NB4 (cell line): ENCODE data around the gene SMAD7.

Experiments used
- DNase-seq: peaks from one replicate; pipeline ENCODE4 v3.0.0; 2010; ENCODE audit warnings: low read depth
- H3K4me3 ChIP-seq: one replicate; pipeline ENCODE4 v1.5.1; 2011; ENCODE audit warnings: mild to moderate bottlenecking, low read depth, low read length, moderate library complexity
- MYC ChIP-seq: IDR thresholded peaks from 2 replicates; pipeline ENCODE4 v1.6.1; 2011; ENCODE audit warnings: low read depth, low read length
- POLR2A ChIP-seq: IDR thresholded peaks from 2 replicates; pipeline ENCODE4 v1.6.1; 2011; ENCODE audit warnings: mild to moderate bottlenecking; ENCODE audit not compliant: insufficient read length; ENCODE audit errors: extremely low read depth
- TF ChIP-seq, protein P1 (sequence below): IDR thresholded peaks from 2 replicates; pipeline ENCODE4 v1.6.1; 2011; ENCODE audit warnings: low read depth, low read length
- TF ChIP-seq, protein P2 (sequence below): IDR thresholded peaks from one replicate; pipeline ENCODE4 v1.5.1; 2012; ENCODE audit warnings: low read depth, low read length

The SMAD7 gene

DNA sequence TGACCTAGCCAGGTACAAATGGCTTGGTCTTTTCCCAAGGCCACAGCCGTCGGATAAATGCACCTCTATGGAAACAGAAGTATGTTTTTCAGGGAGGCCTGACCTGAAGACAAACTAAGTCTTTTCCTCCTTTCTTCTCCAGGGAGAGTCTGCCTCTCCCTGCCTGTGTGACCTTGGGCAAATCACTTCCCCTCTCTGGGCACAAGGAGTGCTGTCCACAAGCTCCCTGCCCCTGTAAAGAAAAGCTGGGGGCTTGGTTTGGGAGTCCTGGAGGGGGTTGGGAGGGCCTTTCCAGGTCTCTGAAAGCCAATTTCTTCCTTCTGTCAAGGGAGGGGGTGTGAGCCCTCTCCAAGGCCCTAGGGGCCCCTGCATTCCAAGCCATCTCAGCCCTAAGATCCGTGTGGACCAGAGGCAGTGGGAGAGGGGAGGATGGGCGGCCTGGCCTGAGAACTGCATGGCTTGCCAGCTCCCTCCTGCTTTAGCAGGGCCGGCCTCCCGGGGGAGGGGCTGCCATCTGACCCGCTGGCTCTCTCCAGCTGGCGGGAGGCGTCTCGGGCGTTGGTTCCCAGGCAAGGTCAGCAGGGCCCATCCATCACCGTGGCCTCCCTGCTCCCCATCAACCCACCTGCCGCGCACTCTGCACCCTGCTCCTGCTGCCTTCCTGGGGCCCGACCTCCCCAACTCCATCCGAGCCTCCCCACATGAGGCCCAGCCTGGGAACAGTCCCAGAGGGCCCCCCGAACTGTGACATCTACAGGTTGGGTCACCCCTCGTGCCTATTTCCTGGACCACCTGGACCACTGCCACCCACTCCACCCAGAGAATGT, 61.4 kb downstream of the SMAD7 start:
- TF ChIP-seq, protein P1, sequence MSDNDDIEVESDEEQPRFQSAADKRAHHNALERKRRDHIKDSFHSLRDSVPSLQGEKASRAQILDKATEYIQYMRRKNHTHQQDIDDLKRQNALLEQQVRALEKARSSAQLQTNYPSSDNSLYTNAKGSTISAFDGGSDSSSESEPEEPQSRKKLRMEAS: no peak
- no peak for DNase-seq
- no peak overlapping the region for H3K4me3 ChIP-seq

DNA sequence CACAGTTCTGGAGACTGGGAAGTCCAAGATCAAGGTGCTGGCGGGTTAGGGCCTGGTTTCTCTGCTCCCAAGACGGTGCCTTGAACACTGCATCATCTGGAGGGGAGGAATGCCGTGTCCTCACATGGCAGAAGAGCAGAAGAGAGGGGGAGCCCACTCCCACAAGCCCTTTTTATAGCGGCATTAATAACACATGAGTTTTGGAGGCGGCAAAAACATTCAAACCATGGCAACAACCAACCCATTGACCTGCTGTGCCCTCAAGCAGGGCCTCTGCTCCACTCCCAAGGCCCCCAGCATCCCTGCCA, 62.0 kb downstream of the SMAD7 start:
- H3K4me3 ChIP-seq: no peak overlapping the region
- TF ChIP-seq MYC (no peak), POLR2A (no peak)
- TF ChIP-seq, protein P1: no peak
- TF ChIP-seq, protein P2, sequence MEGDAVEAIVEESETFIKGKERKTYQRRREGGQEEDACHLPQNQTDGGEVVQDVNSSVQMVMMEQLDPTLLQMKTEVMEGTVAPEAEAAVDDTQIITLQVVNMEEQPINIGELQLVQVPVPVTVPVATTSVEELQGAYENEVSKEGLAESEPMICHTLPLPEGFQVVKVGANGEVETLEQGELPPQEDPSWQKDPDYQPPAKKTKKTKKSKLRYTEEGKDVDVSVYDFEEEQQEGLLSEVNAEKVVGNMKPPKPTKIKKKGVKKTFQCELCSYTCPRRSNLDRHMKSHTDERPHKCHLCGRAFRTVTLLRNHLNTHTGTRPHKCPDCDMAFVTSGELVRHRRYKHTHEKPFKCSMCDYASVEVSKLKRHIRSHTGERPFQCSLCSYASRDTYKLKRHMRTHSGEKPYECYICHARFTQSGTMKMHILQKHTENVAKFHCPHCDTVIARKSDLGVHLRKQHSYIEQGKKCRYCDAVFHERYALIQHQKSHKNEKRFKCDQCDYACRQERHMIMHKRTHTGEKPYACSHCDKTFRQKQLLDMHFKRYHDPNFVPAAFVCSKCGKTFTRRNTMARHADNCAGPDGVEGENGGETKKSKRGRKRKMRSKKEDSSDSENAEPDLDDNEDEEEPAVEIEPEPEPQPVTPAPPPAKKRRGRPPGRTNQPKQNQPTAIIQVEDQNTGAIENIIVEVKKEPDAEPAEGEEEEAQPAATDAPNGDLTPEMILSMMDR: no peak
- no peak for DNase-seq

DNA sequence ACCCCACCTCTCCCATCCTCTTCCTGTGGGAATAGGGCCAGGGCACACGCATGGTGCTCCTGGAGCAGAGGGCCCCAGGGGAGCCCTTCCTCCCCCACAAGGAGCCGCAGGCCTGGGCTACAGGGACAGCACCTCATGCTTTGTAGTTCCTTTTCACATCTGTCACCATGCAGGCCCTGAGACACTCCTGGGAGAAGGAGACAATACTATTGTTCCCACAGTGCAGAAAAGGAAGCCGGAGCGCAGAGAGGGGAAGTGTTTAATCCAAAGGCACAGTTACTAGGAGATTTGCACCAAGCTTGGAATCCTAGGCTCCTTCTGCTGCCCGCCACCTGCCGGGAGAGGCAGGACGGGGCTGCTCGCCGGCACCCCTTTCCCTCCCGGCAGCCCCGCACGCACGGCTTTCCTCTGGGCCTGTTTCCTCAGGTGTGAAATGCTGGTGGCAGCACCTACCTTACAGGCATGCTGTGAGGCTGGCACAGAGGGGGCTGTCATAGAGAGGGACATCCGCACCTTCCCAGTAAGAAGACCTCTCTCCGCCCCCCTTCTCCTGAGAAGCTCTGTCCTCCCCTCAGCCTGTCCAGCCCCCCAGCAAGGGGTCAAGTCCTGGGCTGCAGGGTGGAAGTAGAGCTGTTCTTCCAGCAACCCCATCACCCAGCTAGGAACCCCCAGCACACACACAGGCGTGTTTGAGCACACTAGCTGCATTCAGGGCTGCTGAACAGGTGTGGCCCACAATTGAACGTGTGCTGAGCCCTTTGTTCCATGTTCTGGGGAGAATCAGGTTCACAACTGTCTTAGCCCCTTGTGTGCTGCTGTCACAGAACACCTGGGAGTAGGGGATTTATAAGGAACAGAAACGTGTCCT, 62.6 kb downstream of the SMAD7 start:
- no peak for DNase-seq
- no peak overlapping the region for H3K4me3 ChIP-seq
- TF ChIP-seq POLR2A (no peak), MYC (no peak)
- TF ChIP-seq, protein P2: no peak
- TF ChIP-seq, protein P1: no peak

DNA sequence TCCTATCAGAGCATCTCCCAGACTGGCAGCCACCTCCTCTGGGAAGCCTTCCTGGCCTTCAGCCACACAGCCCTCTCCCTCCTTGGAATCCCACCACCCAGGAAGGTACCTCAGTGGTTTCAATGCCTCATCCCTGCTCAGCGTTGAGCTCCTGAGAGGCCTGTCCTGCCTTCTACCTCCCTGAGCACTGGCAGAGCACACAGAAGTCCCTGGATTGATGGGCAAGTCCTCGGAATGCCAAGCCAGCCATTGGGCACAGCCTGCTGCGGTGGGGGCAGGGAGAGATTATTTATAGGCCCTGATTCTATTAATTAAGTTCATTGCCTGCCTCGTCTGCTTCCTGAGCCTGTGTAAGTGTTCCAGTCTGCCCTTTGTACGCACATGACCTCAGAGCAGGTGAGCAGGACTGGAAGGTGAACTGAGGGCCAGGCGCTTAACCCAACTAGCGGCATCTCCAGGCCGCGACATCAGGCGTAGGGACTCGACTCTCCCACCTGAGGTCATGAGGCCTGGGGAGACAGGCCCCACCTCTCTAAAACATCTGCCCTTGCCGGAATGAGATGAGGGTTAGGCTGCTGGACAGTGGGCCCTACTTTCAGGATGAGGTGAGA, 63.4 kb downstream of the SMAD7 start:
- no peak overlapping the region for H3K4me3 ChIP-seq
- TF ChIP-seq, protein P1: no peak
- TF ChIP-seq POLR2A (no peak), MYC (no peak)
- TF ChIP-seq, protein P2: no peak
- DNase-seq: no peak

DNA sequence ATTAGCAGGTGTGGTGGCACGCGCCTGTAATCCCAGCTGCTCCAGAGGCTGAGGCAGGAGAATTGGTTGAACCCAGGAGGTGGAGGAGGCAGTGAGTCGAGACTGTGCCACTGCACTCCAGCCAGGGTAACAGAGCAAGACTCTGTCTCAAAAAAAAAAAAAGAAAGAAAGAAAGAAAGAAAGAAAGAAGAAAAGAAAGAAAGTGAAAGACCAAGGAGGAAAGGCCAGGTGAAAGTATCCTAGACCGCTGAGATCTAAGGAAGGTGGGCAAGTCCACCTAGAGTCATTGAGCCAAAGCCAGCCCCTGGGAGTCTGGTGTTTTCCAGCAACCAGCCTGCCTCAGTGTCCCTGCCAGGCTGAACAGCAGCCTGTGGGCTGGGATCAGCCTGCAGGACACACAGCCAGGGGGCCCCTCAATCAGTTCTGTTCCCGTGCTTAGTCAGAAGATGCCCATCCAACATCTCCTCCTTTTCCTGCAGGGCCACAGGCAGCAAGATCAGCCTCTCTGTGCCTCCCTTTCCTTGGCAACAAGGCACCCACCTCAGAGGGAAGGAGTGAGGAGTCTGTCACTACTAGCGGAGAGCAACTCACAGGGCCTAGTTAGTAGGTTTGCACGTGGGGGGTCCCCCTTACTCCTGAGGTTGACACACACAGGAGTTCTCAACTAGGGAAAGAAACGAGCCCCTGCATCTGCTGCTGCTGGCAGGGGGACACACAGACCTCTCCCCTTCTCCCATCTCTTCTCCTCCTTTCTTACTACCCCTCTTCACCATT, 64.1 kb downstream of the SMAD7 start:
- H3K4me3 ChIP-seq: no peak overlapping the region
- no peak for DNase-seq
- TF ChIP-seq POLR2A (no peak), MYC (no peak)
- TF ChIP-seq, protein P2: no peak
- TF ChIP-seq, protein P1: no peak
